Neural progenitor cell (in vitro differentiated cells): Measurements from ENCODE around the gene FMR1.

Experiments
- CTCF ChIP-seq: fragments of 200-600 bp; sonication (generic); IDR thresholded peaks from 2 replicates; pipeline ENCODE4 v1.5.1; 2017; ENCODE audit warnings: antibody characterized with exemption, mild to moderate bottlenecking
- EZH2 ChIP-seq: fragments of 200-600 bp; sonication (generic); IDR thresholded peaks from 2 replicates; pipeline ENCODE4 v1.6.1; 2017; ENCODE audit warnings: antibody characterized with exemption, mild to moderate bottlenecking, moderate library complexity
- EZH2phosphoT487 ChIP-seq: fragments of 200-600 bp; sonication (generic); IDR thresholded peaks from 2 replicates; pipeline ENCODE4 v1.6.1; 2017; ENCODE audit warnings: antibody characterized with exemption

DNA sequence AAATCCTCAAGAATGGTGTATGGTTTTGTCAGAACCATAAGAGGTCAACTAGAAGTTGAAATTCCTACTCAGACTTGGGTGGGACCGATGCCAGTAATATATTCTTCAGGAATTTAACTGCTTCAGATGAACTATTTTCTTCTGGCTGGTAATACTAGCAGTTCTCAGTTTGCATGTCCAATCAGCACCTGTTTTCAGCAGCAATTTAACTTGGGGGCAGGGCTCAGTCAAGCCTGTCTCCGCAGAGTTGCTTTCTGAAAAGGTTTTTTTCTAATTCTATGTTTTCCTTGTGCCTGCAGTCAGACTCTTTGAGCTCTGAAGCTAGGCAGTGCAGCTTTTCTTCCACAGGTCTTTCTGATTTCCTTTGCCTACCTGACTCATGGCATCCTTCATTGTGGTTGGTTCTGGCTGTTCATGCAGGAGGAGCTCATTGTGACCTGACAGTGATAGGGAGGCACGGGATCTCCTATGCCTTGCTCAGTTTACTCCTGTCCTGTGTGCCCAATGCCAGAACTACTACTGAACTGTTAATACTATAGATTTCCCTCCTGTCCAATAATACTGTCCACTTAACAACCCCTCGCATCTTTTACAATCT, 17.3 kb upstream of the FMR1 start:
- TF ChIP-seq CTCF: no peak
- no peak for TF ChIP-seq EZH2
- no peak for TF ChIP-seq EZH2phosphoT487
